Calu3 (cell line): ENCODE results near the gene GABBR1. TPM values are rescaled to one million over a fixed set of nuclear protein-coding genes. Genes with fewer than 3 reads are reported as not detected.

Experiments
- BruUV-seq: library from RNA; stranded (reverse); fragments of 400-500 nt; replicated peaks from 2 replicates; lab custom pipeline; 2021; lab: Mats Ljungman, UMichigan
- CTCF ChIA-PET: fragments of 300-600 bp; sonication (Branson Sonifier 250); formaldehyde crosslinking; loops from one replicate; lab custom pipeline; 2022; ENCODE audit warnings: antibody characterized with exemption; lab: Charles Lee
- DNase-seq: peaks from one replicate; pipeline ENCODE4 v3.0.0; 2022
- H3K27ac Mint-ChIP-seq: one replicate; pipeline ENCODE4 v1.8.0; 2022; ENCODE audit warnings: mixed read lengths; ENCODE audit not compliant: unreplicated experiment
- H3K27me3 Mint-ChIP-seq: one replicate; pipeline ENCODE4 v1.8.0; 2022; ENCODE audit warnings: mixed read lengths; ENCODE audit not compliant: unreplicated experiment
- H3K36me3 Mint-ChIP-seq: one replicate; pipeline ENCODE4 v1.8.0; 2022; ENCODE audit warnings: mild to moderate bottlenecking, moderate library complexity, mixed read lengths; ENCODE audit not compliant: insufficient read depth, unreplicated experiment
- H3K4me1 Mint-ChIP-seq: one replicate; pipeline ENCODE4 v1.8.0; 2022; ENCODE audit warnings: mild to moderate bottlenecking, low read depth, mixed read lengths; ENCODE audit not compliant: unreplicated experiment
- H3K4me3 Mint-ChIP-seq: one replicate; pipeline ENCODE4 v1.8.0; 2022; ENCODE audit warnings: mild to moderate bottlenecking, low read depth, moderate library complexity, mixed read lengths; ENCODE audit not compliant: unreplicated experiment
- H3K9me3 Mint-ChIP-seq: one replicate; pipeline ENCODE4 v1.8.0; 2022; ENCODE audit warnings: low read depth, mixed read lengths; ENCODE audit not compliant: unreplicated experiment
- intact Hi-C: fragments of 100-400 bp; cut with micrococcal nuclease; formaldehyde crosslinking; loops from one replicate; pipeline ENCODE4 v1.10.0; 2022; ENCODE audit not compliant: unreplicated experiment
- total RNA-seq: library from RNA; stranded (reverse); gene quantifications from 2 replicates; pipeline ENCODE4 v1.2.3, GENCODE V29; 2022
- TF ChIP-seq, protein P1 (sequence below): fragments of 200-600 bp; IDR thresholded peaks from one replicate; pipeline ENCODE4 v1.8.0; 2022; ENCODE audit warnings: antibody characterized with exemption; ENCODE audit not compliant: unreplicated experiment

The GABBR1 gene
- total RNA-seq, 1 experiment from 2014 or later: 42.2 TPM

- H3K36me3 Mint-ChIP-seq: no peaks in the 10 kb centered on the region
- TF ChIP-seq, protein P1, sequence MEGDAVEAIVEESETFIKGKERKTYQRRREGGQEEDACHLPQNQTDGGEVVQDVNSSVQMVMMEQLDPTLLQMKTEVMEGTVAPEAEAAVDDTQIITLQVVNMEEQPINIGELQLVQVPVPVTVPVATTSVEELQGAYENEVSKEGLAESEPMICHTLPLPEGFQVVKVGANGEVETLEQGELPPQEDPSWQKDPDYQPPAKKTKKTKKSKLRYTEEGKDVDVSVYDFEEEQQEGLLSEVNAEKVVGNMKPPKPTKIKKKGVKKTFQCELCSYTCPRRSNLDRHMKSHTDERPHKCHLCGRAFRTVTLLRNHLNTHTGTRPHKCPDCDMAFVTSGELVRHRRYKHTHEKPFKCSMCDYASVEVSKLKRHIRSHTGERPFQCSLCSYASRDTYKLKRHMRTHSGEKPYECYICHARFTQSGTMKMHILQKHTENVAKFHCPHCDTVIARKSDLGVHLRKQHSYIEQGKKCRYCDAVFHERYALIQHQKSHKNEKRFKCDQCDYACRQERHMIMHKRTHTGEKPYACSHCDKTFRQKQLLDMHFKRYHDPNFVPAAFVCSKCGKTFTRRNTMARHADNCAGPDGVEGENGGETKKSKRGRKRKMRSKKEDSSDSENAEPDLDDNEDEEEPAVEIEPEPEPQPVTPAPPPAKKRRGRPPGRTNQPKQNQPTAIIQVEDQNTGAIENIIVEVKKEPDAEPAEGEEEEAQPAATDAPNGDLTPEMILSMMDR: no peak
- peaks cover 9% of the 10 kb centered on the region for H3K4me1 Mint-ChIP-seq
- no peaks in the 10 kb centered on the region for H3K9me3 Mint-ChIP-seq
- no TSS peak for BruUV-seq
- no peak overlapping the region for H3K4me3 Mint-ChIP-seq
- no peak for DNase-seq
- H3K27ac Mint-ChIP-seq: no peak overlapping the region
- no peaks in the 10 kb centered on the region for H3K27me3 Mint-ChIP-seq
- intact Hi-C loops: no loop called here
- CTCF ChIA-PET: no interaction called here
These were observed 55.4 kb downstream of the GABBR1 start for GRCh38 chr6:29577544-29577943.

GRCh38 chr6:29576056-29576455, 56.9 kb downstream of the GABBR1 start:
- CTCF ChIA-PET: no interaction called here
- TF ChIP-seq, protein P1: no peak
- intact Hi-C loops: no loop called here
- no peak overlapping the region for H3K4me3 Mint-ChIP-seq
- no peak for DNase-seq
- no peak overlapping the region for H3K27ac Mint-ChIP-seq
- H3K36me3 Mint-ChIP-seq: no peaks in the 10 kb centered on the region
- peaks cover 2% of the 10 kb centered on the region for H3K9me3 Mint-ChIP-seq
- no peaks in the 10 kb centered on the region for H3K27me3 Mint-ChIP-seq
- H3K4me1 Mint-ChIP-seq: peaks cover 9% of the 10 kb centered on the region
- BruUV-seq: no TSS peak

- H3K9me3 Mint-ChIP-seq: peaks cover 7% of the 10 kb centered on the region
- CTCF ChIA-PET: no interaction called here
- no peaks in the 10 kb centered on the region for H3K36me3 Mint-ChIP-seq
- H3K4me3 Mint-ChIP-seq: no peak overlapping the region
- peaks cover 7% of the 10 kb centered on the region for H3K4me1 Mint-ChIP-seq
- no TSS peak for BruUV-seq
- H3K27me3 Mint-ChIP-seq: no peaks in the 10 kb centered on the region
- no peak for DNase-seq
- H3K27ac Mint-ChIP-seq: no peak overlapping the region
- intact Hi-C loops: loop anchor here (10.0 kb wide), 1 partner anchor 103 kb away; no protein-coding TSS in a partner anchor
- TF ChIP-seq, protein P1: no peak
These were observed 65.0 kb downstream of the GABBR1 start for GRCh38 chr6:29567991-29568390.

DNA sequence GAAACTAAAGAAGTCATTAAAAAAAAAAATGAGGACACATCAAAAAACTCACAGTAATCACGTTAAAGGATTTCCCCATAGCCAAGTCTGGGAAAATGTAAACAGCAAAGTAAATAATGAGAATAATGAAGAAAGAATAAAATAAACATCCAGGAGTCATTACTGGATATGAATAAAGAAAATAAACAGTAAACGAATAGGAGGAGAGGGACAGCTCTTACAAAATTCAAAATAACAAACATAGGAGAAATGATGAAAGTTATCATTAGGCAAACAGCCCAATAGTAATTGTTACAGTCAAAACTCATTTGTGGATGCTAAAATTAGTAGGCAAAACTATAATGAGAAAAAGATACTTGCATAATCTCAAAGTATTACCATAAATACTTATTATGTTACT, 65.4 kb downstream of the GABBR1 start:
- intact Hi-C loops: loop anchor here (10.0 kb wide), 1 partner anchor 103 kb away; no protein-coding TSS in a partner anchor
- no peak overlapping the region for H3K4me3 Mint-ChIP-seq
- H3K27me3 Mint-ChIP-seq: no peaks in the 10 kb centered on the region
- H3K36me3 Mint-ChIP-seq: no peaks in the 10 kb centered on the region
- peaks cover 8% of the 10 kb centered on the region for H3K4me1 Mint-ChIP-seq
- CTCF ChIA-PET: no interaction called here
- TF ChIP-seq, protein P1: no peak
- peaks cover 7% of the 10 kb centered on the region for H3K9me3 Mint-ChIP-seq
- BruUV-seq: no TSS peak
- no peak overlapping the region for H3K27ac Mint-ChIP-seq
- DNase-seq: no peak
